PFSK-1 (cell line): ENCODE data around the gene JAKMIP1.

Experiments
- FOXP2 ChIP-seq: optimal IDR thresholded peaks from 2 replicates; pipeline ENCODE3; 2011; ENCODE audit warnings: borderline replicate concordance, control low read depth, inconsistent platforms; ENCODE audit not compliant: insufficient read depth; ENCODE audit errors: extremely low read length, extremely low read depth
- POLR2AphosphoS5 ChIP-seq: IDR thresholded peaks from 2 replicates; pipeline ENCODE4 v1.6.1; 2012; ENCODE audit warnings: low read depth, mild to moderate bottlenecking, control low read depth, low read length, moderate library complexity
- REST ChIP-seq, 2 experiments: IDR thresholded peaks; 2 replicates each; pipeline versions ENCODE4 v1.6.1 to v1.8.0; 2011 to 2012; ENCODE audit warnings: low read depth in 2 of 2, low read length in 2 of 2, control low read depth in 1 of 2, inconsistent platforms in 1 of 2, mild to moderate bottlenecking in 1 of 2, moderate library complexity in 1 of 2; ENCODE audit not compliant: insufficient read depth in 1 of 2
- SIN3A ChIP-seq: IDR thresholded peaks from 2 replicates; pipeline ENCODE4 v1.6.1; 2012; ENCODE audit warnings: mild to moderate bottlenecking, low read length, moderate library complexity, borderline replicate concordance; ENCODE audit not compliant: insufficient read depth
- TAF1 ChIP-seq: IDR thresholded peaks from 2 replicates; pipeline ENCODE4 v1.6.1; 2012; ENCODE audit warnings: low read length, control low read depth, borderline replicate concordance; ENCODE audit not compliant: insufficient read depth

- TF ChIP-seq TAF1 (no peak), POLR2AphosphoS5 (no peak), SIN3A (no peak), REST (IDR thresholded peaks at IDR 0.05; ENCODE audit: insufficient read depth in 1 of 2, low read depth in 2 of 2, low read length in 2 of 2) (no peak), FOXP2 (no peak)
Observed at GRCh38 chr4:6086846-6087245, 113.5 kb downstream of the JAKMIP1 start.
